ENCODE results near the gene EPN1.
A peak's percentile ranks its signal among the peaks of the same experiment; 100 is the strongest.

The EPN1 gene

DNA sequence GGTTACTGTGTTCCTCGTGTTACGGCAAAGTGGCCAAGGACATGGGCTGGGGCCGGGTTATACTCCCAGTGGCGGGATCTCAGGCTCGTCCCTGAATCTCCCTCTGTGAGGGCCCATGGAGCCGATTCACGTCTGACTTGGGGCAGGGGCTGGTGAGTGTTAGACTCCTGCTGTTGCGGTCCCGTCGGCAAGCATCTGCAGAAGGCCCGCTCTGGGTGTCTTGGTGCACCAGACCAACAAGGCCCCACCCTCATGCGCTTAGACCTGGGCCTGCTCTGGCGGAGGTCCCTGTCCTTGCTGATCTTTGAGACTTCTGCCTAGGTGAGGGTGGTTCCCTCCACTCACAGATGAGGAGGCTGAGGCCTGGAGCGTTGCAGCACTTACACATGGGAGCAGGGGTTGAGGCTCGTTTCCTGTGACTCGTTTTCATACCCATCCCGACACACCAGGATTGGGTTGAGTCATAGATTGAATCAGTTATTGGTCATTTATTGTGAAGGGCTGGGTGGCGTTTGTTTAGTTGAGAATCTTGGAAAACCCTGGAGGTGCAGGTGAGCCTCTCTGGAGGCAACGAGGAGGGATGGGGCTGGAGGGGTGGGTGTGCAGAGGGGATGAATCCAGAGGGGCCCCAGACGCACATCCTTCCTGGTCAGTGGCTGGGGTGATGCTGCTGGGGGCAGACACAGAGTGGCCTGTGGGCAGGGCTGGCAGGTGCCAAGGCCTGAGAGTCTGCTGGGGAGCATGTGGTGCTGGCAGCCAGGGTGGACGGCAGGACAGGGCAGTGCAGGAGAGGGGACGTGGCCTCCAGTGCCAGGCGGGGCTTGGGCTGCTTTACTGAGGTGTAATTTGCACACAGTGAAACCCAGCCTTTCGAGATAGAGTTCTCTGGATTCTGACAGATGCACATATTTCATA, 4.6 kb downstream of the EPN1 start:
- TF ChIP-seq, protein P1, sequence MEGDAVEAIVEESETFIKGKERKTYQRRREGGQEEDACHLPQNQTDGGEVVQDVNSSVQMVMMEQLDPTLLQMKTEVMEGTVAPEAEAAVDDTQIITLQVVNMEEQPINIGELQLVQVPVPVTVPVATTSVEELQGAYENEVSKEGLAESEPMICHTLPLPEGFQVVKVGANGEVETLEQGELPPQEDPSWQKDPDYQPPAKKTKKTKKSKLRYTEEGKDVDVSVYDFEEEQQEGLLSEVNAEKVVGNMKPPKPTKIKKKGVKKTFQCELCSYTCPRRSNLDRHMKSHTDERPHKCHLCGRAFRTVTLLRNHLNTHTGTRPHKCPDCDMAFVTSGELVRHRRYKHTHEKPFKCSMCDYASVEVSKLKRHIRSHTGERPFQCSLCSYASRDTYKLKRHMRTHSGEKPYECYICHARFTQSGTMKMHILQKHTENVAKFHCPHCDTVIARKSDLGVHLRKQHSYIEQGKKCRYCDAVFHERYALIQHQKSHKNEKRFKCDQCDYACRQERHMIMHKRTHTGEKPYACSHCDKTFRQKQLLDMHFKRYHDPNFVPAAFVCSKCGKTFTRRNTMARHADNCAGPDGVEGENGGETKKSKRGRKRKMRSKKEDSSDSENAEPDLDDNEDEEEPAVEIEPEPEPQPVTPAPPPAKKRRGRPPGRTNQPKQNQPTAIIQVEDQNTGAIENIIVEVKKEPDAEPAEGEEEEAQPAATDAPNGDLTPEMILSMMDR (conservative IDR thresholded peaks at IDR 0.05; ENCODE audit: low read depth), result no peak
- ChIA-PET CTCF (no interaction called here), POLR2A (ENCODE audit: low non-redundant PET) (no interaction called here)
- peak overlapping the region; percentile 16 for H3K27ac ChIP-seq
- DNase-seq (ENCODE audit: low spot score), result peak; percentile 58

- TF ChIP-seq, protein P1 (conservative IDR thresholded peaks at IDR 0.05; ENCODE audit: low read depth), result no peak
- CTCF ChIA-PET, result interaction anchor here (0.6 kb wide), 1 partner anchor 24 kb away, joined by 3 read pairs; no protein-coding TSS in a partner anchor
- POLR2A ChIA-PET (ENCODE audit: low non-redundant PET), result no interaction called here
- DNase-seq (ENCODE audit: low spot score), result no peak
- H3K27ac ChIP-seq, result peak overlapping the region; percentile 16; the same call in 1 of the 2 replicates
Measured at GRCh38 chr19:55680339-55681130, 5.5 kb downstream of the EPN1 start.

- 0 out of 2 replicates have a peak overlapping the region, but pooled peaks have one; percentile 16 for H3K27ac ChIP-seq
- POLR2A ChIA-PET (ENCODE audit: low non-redundant PET), result no interaction called here
Measured at GRCh38 chr19:55681131-55682092, 6.4 kb downstream of the EPN1 start.

GRCh38 chr19:55683449-55684261, 8.6 kb downstream of the EPN1 start:
- ChIA-PET POLR2A (ENCODE audit: low non-redundant PET) (no interaction called here), CTCF (no interaction called here)
- DNase-seq (ENCODE audit: low spot score), result no peak
- H3K27ac ChIP-seq, result peak overlapping the region; percentile 6
- TF ChIP-seq, protein P1 (conservative IDR thresholded peaks at IDR 0.05; ENCODE audit: low read depth), result no peak

More at GRCh38 chr19:55681131-55682092, 6.4 kb downstream of the EPN1 start:
- CTCF ChIA-PET, result interaction anchor here (0.6 to 0.7 kb wide), 2 partner anchors 9 to 23 kb away, joined by 3 to 5 read pairs; no protein-coding TSS in a partner anchor
- TF ChIP-seq, protein P1 (conservative IDR thresholded peaks at IDR 0.05; ENCODE audit: low read depth), result no peak
- DNase-seq (ENCODE audit: low spot score), result no peak

DNA sequence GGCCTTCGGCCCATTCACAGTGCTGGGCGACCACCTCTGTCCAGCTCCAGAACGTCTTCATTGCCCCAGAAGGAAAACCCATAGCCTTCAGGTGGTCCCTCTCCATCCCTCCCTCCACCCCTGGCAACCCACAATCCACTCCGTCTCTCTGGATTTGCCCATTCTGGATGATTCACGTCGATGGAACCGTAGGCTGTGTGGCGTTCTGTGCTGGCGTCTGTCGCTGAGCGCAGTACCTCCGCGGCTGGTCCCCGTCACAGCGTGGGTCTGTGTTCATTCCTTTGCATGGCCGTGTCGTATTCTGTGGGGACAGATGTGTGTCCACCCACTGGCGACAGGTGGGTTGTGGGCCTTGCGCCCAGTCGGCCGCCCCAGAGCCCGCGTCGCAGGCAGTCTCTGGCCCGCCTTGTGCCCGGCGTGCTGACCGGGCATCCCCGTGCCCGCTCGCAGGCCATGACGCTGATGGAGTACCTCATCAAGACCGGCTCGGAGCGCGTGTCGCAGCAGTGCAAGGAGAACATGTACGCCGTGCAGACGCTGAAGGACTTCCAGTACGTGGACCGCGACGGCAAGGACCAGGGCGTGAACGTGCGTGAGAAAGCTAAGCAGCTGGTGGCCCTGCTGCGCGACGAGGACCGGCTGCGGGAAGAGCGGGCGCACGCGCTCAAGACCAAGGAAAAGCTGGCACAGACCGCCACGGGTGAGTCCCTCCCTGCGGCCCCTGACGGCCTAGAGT, 10.1 kb downstream of the EPN1 start:
- CTCF ChIA-PET, result no interaction called here
- no peak for DNase-seq (ENCODE audit: low spot score)
- TF ChIP-seq, protein P1 (conservative IDR thresholded peaks at IDR 0.05; ENCODE audit: low read depth), result no peak
- H3K27ac ChIP-seq, result no peak overlapping the region
- POLR2A ChIA-PET (ENCODE audit: low non-redundant PET), result no interaction called here

All from RWPE1 (cell line).